Measurements from ENCODE around the gene AMTN.

The AMTN gene

GRCh38 chr4:70564033-70564432 is 45.7 kb downstream of the AMTN start:
- DNase-seq (ENCODE audit: low read depth), result no peak

- DNase-seq (ENCODE audit: low read depth), result no peak
Observed at GRCh38 chr4:70570796-70571195, 52.4 kb downstream of the AMTN start.

- DNase-seq (ENCODE audit: low read depth), result no peak
Observed at GRCh38 chr4:70571772-70572171, 53.4 kb downstream of the AMTN start.

GRCh38 chr4:70575964-70576363 is 57.6 kb downstream of the AMTN start:
- DNase-seq (ENCODE audit: low read depth), result no peak

- DNase-seq (ENCODE audit: low read depth), result no peak
Observed at GRCh38 chr4:70577220-70577927, 59.0 kb downstream of the AMTN start.

- DNase-seq (ENCODE audit: low read depth), result no peak
Observed at GRCh38 chr4:70581980-70582379, 63.6 kb downstream of the AMTN start.

Measured in T-helper 22 cell (primary cell).